OCI-LY3 (cell line): ENCODE data around the gene CRABP1.

Source experiments
- EZH2phosphoT487 ChIP-seq: fragments of 200-600 bp; shearing (Covaris generic); IDR thresholded peaks from 2 replicates; pipeline ENCODE4 v1.6.1; 2018; ENCODE audit warnings: antibody characterized with exemption, mixed run types, low read depth
- TF ChIP-seq, protein P1 (sequence below): fragments of 200-600, 300-600 bp; sonication (generic); IDR thresholded peaks from 2 replicates; pipeline ENCODE4 v1.5.1; 2014; ENCODE audit warnings: antibody characterized with exemption, low read length, low read depth

DNA sequence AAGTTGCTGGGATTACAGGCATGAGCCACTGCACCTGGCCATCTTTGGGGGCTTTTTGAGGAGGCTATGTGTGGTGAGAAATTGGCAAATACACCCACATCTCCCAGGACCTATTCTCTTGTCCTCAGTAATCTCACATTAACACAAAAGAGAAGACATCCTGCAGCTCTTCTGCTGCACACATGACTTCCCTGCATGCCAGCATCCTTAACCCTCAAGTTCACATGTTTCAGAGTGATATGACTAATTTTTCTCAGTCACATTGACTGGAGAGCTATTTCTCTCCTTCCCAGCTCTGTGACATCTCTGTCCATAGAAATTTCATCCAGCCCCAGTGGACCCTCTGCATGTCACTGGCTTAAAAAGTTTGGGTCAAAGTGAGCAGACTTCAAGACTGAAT, 38.8 kb upstream of the CRABP1 start:
- TF ChIP-seq, protein P1, sequence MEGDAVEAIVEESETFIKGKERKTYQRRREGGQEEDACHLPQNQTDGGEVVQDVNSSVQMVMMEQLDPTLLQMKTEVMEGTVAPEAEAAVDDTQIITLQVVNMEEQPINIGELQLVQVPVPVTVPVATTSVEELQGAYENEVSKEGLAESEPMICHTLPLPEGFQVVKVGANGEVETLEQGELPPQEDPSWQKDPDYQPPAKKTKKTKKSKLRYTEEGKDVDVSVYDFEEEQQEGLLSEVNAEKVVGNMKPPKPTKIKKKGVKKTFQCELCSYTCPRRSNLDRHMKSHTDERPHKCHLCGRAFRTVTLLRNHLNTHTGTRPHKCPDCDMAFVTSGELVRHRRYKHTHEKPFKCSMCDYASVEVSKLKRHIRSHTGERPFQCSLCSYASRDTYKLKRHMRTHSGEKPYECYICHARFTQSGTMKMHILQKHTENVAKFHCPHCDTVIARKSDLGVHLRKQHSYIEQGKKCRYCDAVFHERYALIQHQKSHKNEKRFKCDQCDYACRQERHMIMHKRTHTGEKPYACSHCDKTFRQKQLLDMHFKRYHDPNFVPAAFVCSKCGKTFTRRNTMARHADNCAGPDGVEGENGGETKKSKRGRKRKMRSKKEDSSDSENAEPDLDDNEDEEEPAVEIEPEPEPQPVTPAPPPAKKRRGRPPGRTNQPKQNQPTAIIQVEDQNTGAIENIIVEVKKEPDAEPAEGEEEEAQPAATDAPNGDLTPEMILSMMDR, result no peak
- TF ChIP-seq EZH2phosphoT487, result no peak
